NOMO-1 treated with DMSO at 0.1 percent for 48 hours (cell line): ENCODE measurements around the gene CLDN20.

Experiments
- DNase-seq: peaks from one replicate; lab custom pipeline; 2025; ENCODE audit not compliant: unreplicated experiment; lab: John Stamatoyannopoulos, UW

The CLDN20 gene

GRCh38 chr6:155268088-155268867, 4.5 kb downstream of the CLDN20 start:
- DNase-seq, result peak; percentile 14

- DNase-seq, result no peak
Measured at GRCh38 chr6:155269765-155270164, 6.0 kb downstream of the CLDN20 start.

GRCh38 chr6:155270561-155271091, 6.8 kb downstream of the CLDN20 start:
- no peak for DNase-seq

- DNase-seq, result no peak
Measured at GRCh38 chr6:155271145-155271544, 7.3 kb downstream of the CLDN20 start.

- DNase-seq, result no peak
Measured at GRCh38 chr6:155272353-155273232, 8.8 kb downstream of the CLDN20 start.

- no peak for DNase-seq
Measured at GRCh38 chr6:155273431-155273830, 9.6 kb downstream of the CLDN20 start.

GRCh38 chr6:155274106-155274505, 10.3 kb downstream of the CLDN20 start:
- DNase-seq, result no peak

GRCh38 chr6:155274533-155274932, 10.7 kb downstream of the CLDN20 start:
- DNase-seq, result no peak

- no peak for DNase-seq
Measured at GRCh38 chr6:155275808-155276480, 12.1 kb downstream of the CLDN20 start.

- no peak for DNase-seq
Measured at GRCh38 chr6:155276638-155277037, 12.8 kb downstream of the CLDN20 start.

- no peak for DNase-seq
Measured at GRCh38 chr6:155278319-155279049, 14.7 kb downstream of the CLDN20 start.

- DNase-seq, result no peak
Measured at GRCh38 chr6:155284775-155285174, 21.0 kb downstream of the CLDN20 start.

- no peak for DNase-seq
Measured at GRCh38 chr6:155287762-155288161, 23.9 kb downstream of the CLDN20 start.

- no peak for DNase-seq
Measured at GRCh38 chr6:155290491-155290890, 26.7 kb downstream of the CLDN20 start.

GRCh38 chr6:155291291-155291690, 27.5 kb downstream of the CLDN20 start:
- DNase-seq, result no peak

- no peak for DNase-seq
Measured at GRCh38 chr6:155292711-155293110, 28.9 kb downstream of the CLDN20 start.

- no peak for DNase-seq
Measured at GRCh38 chr6:155297669-155298068, 33.9 kb downstream of the CLDN20 start.

GRCh38 chr6:155301867-155302266, 38.1 kb downstream of the CLDN20 start:
- no peak for DNase-seq

GRCh38 chr6:155303361-155303870, 39.6 kb downstream of the CLDN20 start:
- no peak for DNase-seq

- DNase-seq, result no peak
Measured at GRCh38 chr6:155306958-155307357, 43.1 kb downstream of the CLDN20 start.
